ENCODE data around the gene VAPB.
"Not testable (repeated sequence)": the region's sequence is repeated elsewhere in the genome, so short reads cannot be mapped to it uniquely, and the experiment has no call there.

VAPB gene

GRCh38 chr20:58407966-58408557, 19.0 kb downstream of the VAPB start:
- DNase-seq, result no peak

- no peak for DNase-seq
Measured at GRCh38 chr20:58408603-58409246, 19.7 kb downstream of the VAPB start.

- not testable (repeated sequence) for DNase-seq
Measured at GRCh38 chr20:58414216-58414615, 25.2 kb downstream of the VAPB start.

- DNase-seq, result not testable (repeated sequence)
Measured at GRCh38 chr20:58414786-58415185, 25.8 kb downstream of the VAPB start.

- DNase-seq, result no peak
Measured at GRCh38 chr20:58416057-58416456, 27.0 kb downstream of the VAPB start.

- no peak for DNase-seq
Measured at GRCh38 chr20:58416835-58417234, 27.8 kb downstream of the VAPB start.

GRCh38 chr20:58417438-58417837, 28.4 kb downstream of the VAPB start:
- no peak for DNase-seq

GRCh38 chr20:58418949-58419748, 30.1 kb downstream of the VAPB start:
- no peak for DNase-seq

- peak; percentile 78 for DNase-seq
Measured at GRCh38 chr20:58420798-58421496, 31.9 kb downstream of the VAPB start.

GRCh38 chr20:58421497-58421850, 32.4 kb downstream of the VAPB start:
- no peak for DNase-seq

- DNase-seq, result no peak
Measured at GRCh38 chr20:58424218-58424969, 35.4 kb downstream of the VAPB start.

- not testable (repeated sequence) for DNase-seq
Measured at GRCh38 chr20:58427571-58427970, 38.5 kb downstream of the VAPB start.

- DNase-seq, result no peak
Measured at GRCh38 chr20:58428364-58428763, 39.3 kb downstream of the VAPB start.

GRCh38 chr20:58429303-58429702, 40.3 kb downstream of the VAPB start:
- DNase-seq, result no peak

GRCh38 chr20:58431134-58431533, 42.1 kb downstream of the VAPB start:
- no peak for DNase-seq

GRCh38 chr20:58432186-58432954, 43.3 kb downstream of the VAPB start:
- no peak for DNase-seq

- DNase-seq, result no peak
Measured at GRCh38 chr20:58433029-58433647, 44.1 kb downstream of the VAPB start.

GRCh38 chr20:58433759-58434158, 44.7 kb downstream of the VAPB start:
- peak; percentile 86 for DNase-seq

- DNase-seq, result no peak
Measured at GRCh38 chr20:58434326-58434725, 45.3 kb downstream of the VAPB start.

GRCh38 chr20:58435237-58435636, 46.2 kb downstream of the VAPB start:
- no peak for DNase-seq

GRCh38 chr20:58436868-58437645, 48.0 kb downstream of the VAPB start:
- DNase-seq, result no peak
